ENCODE data around the gene IDE. TPM values are rescaled to one million over a fixed set of nuclear protein-coding genes. Genes with fewer than 3 reads are reported as not detected.
"Not testable (repeated sequence)": the region's sequence is repeated elsewhere in the genome, so short reads cannot be mapped to it uniquely, and the experiment has no call there.

Gene IDE
- total and polyA plus RNA-seq, 12 donors = 8.6 to 62.0 (median 37.3) TPM

DNA sequence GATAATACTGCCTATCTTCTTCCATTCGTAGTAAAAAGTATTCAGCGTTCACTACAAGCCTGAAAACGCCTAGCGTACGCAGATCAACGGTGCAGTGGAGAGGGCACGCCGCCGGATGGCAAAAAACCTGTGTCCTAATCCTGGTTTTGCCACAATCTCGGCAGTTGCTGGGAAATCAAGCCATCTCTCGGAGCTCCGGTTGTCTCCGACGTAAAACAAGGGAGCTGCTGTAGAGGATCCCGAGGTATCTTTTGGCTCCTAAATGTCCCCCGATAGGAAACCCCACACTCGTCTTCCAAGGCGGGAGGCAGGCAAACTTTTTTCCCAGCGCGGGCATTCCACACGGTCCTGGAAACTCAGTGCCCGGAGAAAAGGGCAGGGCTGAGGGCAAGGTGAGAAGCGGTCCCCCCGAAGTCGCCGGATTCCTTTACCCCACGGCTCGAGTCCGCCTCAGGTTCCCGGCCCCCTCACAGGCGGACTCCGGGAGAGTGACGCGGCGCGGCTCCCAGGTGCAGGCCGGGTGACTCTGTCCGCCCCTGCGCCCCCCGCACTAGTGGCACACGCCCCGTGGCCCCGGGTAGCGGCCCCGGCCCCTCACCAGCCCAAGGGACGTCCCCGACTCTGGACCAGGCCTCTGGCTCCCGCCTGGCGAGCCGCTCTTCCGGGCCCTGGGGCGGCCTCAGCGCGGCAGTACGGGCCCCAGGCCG lies 649 bp downstream of the IDE start:
- peak in 1 of 2 donors; percentile 36 for TF ChIP-seq POLR2A (IDR thresholded peaks at IDR 0.05)
- TF ChIP-seq, protein P1, sequence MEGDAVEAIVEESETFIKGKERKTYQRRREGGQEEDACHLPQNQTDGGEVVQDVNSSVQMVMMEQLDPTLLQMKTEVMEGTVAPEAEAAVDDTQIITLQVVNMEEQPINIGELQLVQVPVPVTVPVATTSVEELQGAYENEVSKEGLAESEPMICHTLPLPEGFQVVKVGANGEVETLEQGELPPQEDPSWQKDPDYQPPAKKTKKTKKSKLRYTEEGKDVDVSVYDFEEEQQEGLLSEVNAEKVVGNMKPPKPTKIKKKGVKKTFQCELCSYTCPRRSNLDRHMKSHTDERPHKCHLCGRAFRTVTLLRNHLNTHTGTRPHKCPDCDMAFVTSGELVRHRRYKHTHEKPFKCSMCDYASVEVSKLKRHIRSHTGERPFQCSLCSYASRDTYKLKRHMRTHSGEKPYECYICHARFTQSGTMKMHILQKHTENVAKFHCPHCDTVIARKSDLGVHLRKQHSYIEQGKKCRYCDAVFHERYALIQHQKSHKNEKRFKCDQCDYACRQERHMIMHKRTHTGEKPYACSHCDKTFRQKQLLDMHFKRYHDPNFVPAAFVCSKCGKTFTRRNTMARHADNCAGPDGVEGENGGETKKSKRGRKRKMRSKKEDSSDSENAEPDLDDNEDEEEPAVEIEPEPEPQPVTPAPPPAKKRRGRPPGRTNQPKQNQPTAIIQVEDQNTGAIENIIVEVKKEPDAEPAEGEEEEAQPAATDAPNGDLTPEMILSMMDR (IDR thresholded peaks at IDR 0.05) = peak in 4 of 6 experiments; percentile 12 to 46 (median 40)
- Histone ChIP-seq H3K4me1 (replicated peaks in 1 of 2) (peaks cover 9 to 31% of the 10 kb centered on the region in 2 donors), H3K27ac (peak overlapping the region; percentile 74 to 97 (median 90)), H3K9me3 (replicated peaks in 1 of 3) (no peaks in the 10 kb centered on the region), H3K36me3 (replicated peaks in 1 of 2) (peaks cover 0 to 3% of the 10 kb centered on the region in 2 donors), H3K4me3 (peak overlapping the region; percentile 57 to 74 (median 64)), H3K27me3 (no peaks in the 10 kb centered on the region)
- DNase-seq = peak; percentile 47 to 74 (median 65)
- intact Hi-C loops (cut with DNase I) = loop anchor here in 1 of 2 donors (5.0 kb wide), 1 partner anchor 56 kb away; no protein-coding TSS in a partner anchor
- WGBS, 4 donors = 1 to 3% (median 1%) methylated on average over 8 to 56 of the region's 56 CpGs

DNA sequence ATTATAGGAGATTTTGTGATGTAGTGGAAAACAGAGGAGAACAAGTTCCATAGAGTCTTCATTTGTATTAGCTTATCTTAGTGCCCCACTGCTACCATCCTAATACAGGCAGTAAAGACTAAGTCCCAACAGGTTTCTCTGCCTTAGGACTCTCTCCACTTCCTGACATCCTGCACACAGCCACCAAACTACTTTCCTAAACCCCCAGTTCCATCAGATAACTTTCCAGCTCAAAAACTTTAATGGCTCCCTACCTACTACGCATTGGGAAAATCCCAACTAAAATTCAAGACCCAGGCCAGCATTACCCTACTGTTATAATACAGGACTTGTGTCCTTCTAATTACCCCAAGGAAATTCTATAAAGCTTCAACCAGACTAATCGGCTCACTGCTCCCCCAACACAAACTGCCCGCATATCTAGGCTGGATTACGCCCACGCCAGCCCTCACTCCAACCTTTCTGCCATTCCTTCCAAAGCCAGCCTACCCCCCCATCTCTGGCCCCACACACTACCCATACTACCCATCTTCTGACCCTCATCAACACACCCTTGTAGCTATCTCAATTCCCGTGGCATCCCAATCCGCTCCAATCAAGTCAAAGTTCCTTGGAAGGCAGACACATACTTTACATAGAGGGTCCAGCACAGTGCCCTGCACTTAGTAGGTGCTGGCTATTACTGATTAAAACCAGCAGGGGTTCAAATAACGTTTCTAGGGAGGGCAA lies 1.4 kb downstream of the IDE start:
- TF ChIP-seq POLR2A (IDR thresholded peaks at IDR 0.05) = no peak
- TF ChIP-seq, protein P1 (IDR thresholded peaks at IDR 0.05) = no peak
- DNase-seq = no peak
- intact Hi-C loops (cut with DNase I) = loop anchor here in 1 of 2 donors (5.0 kb wide), 1 partner anchor 55 kb away; no protein-coding TSS in a partner anchor
- no peaks in the 10 kb centered on the region for H3K9me3 ChIP-seq (replicated peaks in 1 of 3)
- 60 to 70% (median 66%) methylated on average over 8 of the region's 8 CpGs for WGBS, 4 donors
- peak overlapping the region in 3 of 5 donors; percentile 90 to 97 (median 93) for H3K27ac ChIP-seq
- H3K27me3 ChIP-seq = no peaks in the 10 kb centered on the region
- peaks cover 9 to 35% of the 10 kb centered on the region in 2 donors for H3K4me1 ChIP-seq (replicated peaks in 1 of 2)
- H3K36me3 ChIP-seq (replicated peaks in 1 of 2) = peaks cover 0 to 3% of the 10 kb centered on the region in 2 donors
- peak overlapping the region in 3 of 4 donors; percentile 57 to 74 (median 71) for H3K4me3 ChIP-seq

DNA sequence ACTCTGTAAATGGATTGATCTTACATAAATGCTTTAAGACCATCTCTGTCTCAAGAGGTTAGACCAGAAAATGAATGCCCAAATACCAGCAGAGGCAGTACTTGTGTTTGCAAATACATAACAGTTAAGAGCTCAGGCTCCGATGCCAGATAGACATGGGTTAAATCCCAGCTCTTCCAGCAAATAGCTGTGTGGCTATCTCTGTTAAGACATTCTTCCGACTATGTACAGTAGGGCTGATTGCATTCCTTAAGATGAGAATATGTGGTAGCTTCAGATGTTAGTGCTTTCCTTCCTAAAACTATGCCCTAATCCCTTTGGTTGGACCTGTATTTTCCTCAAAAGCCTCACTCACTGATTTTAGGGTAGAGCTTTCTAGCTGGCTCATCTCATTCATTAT lies 2.2 kb downstream of the IDE start:
- peaks cover 0 to 3% of the 10 kb centered on the region in 2 donors for H3K36me3 ChIP-seq (replicated peaks in 1 of 2)
- no peak for DNase-seq
- WGBS, 4 donors = 53 to 76% (median 67%) methylated on average over 2 of the region's 2 CpGs
- no peak overlapping the region for H3K27ac ChIP-seq
- H3K27me3 ChIP-seq = no peaks in the 10 kb centered on the region
- TF ChIP-seq POLR2A (IDR thresholded peaks at IDR 0.05) = no peak
- TF ChIP-seq, protein P1 (IDR thresholded peaks at IDR 0.05) = no peak
- H3K9me3 ChIP-seq (replicated peaks in 1 of 3) = no peaks in the 10 kb centered on the region
- intact Hi-C loops (cut with DNase I) = loop anchor here in 1 of 2 donors (5.0 kb wide), 1 partner anchor 54 kb away; no protein-coding TSS in a partner anchor
- peaks cover 9 to 39% of the 10 kb centered on the region in 2 donors for H3K4me1 ChIP-seq (replicated peaks in 1 of 2)
- H3K4me3 ChIP-seq = no peak overlapping the region

DNA sequence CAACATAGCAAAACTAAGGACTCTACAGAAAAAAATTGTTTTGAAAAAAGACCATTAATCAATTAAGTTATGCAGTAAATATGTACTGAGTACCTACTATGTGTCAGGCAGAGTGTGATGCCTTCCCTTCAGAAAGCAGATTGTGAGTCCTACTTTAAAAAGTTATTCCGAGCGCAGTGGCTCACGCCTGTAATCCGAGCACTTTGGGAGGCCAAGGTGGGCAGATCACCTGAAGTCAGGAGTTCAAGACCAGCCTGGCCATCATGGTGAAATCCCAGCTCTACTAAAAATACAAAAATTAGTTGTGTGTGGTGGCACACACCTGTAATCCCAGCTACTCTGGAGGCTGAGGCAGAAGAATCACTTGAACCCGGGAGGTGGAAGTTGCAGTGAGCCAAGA lies 4.2 kb downstream of the IDE start:
- H3K9me3 ChIP-seq (replicated peaks in 1 of 3); H3K4me3 ChIP-seq; H3K27me3 ChIP-seq; H3K27ac ChIP-seq; DNase-seq; H3K36me3 ChIP-seq (replicated peaks in 1 of 2): not testable (repeated sequence)
- H3K4me1 ChIP-seq (replicated peaks in 1 of 2) = peaks cover 9 to 35% of the 10 kb centered on the region in 2 donors
- intact Hi-C loops (cut with DNase I) = loop anchor here in 1 of 2 donors (5.0 kb wide), 1 partner anchor 52 kb away; no protein-coding TSS in a partner anchor
- WGBS, 4 donors = 94 to 99% (median 95%) methylated on average over 5 of the region's 5 CpGs
